Measurements from ENCODE around the gene PTPN9. TPM values are rescaled to one million over a fixed set of nuclear protein-coding genes. Genes with fewer than 3 reads are reported as not detected.
A peak's percentile ranks its signal among the peaks of the same experiment; 100 is the strongest.

Gene PTPN9
- total RNA-seq, 1 donor from 2014 or later = 12.6 TPM

DNA sequence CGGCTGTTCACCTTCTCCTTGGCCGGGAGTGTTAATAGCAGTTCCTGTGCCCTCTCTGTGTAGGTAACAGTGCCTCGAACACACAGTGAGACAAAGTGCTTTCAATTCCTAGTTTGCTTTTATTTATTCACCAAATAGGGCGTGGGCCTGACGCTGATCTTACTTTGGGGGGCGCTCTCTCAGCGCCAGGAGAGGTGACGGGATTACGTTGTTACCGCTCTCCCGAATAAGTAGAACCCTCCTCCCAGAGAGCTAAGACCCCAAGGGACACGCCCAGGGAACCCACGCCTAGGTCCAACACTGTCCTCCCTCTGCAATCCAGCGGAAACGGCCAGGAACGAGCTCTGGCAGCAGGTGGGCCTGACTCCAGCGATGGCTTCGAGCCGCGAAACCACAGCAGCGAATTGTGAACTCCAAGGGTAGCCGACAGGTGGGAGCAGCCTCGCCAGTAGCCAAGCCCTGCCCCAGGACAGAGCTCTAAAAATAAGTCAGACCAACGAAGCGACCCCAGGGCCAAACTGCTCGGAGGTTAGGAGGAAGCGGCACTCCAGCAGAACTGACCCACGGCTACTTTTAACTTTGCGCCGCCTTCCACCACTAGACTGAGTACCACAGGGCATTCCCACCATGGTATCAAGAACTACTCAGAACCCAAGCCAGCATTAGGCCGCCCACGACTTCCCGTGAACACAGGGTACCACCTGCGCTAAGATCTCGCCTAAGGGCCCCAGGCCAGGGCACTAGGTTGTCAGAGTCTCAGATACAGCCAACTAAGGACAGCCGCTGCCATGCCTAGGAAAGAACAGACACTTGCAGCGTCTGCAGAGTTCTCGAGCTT is 126.0 kb downstream of the PTPN9 start:
- no peaks in the 10 kb centered on the region for H3K27me3 ChIP-seq (ENCODE audit: control insufficient read depth, insufficient read depth, low read length)
- peak overlapping the region; percentile 47 for H3K4me3 ChIP-seq (ENCODE audit: low read depth, low read length)
- no peak for FAIRE-seq
- TF ChIP-seq, protein P1, sequence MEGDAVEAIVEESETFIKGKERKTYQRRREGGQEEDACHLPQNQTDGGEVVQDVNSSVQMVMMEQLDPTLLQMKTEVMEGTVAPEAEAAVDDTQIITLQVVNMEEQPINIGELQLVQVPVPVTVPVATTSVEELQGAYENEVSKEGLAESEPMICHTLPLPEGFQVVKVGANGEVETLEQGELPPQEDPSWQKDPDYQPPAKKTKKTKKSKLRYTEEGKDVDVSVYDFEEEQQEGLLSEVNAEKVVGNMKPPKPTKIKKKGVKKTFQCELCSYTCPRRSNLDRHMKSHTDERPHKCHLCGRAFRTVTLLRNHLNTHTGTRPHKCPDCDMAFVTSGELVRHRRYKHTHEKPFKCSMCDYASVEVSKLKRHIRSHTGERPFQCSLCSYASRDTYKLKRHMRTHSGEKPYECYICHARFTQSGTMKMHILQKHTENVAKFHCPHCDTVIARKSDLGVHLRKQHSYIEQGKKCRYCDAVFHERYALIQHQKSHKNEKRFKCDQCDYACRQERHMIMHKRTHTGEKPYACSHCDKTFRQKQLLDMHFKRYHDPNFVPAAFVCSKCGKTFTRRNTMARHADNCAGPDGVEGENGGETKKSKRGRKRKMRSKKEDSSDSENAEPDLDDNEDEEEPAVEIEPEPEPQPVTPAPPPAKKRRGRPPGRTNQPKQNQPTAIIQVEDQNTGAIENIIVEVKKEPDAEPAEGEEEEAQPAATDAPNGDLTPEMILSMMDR (IDR thresholded peaks at IDR 0.05; ENCODE audit: insufficient read depth, low read length, severe bottlenecking) = no peak
- H3K36me3 ChIP-seq (ENCODE audit: control insufficient read depth, insufficient read depth, low read length) = no peaks in the 10 kb centered on the region
- DNase-seq (ENCODE audit: low read depth) = peak; percentile 45

DNA sequence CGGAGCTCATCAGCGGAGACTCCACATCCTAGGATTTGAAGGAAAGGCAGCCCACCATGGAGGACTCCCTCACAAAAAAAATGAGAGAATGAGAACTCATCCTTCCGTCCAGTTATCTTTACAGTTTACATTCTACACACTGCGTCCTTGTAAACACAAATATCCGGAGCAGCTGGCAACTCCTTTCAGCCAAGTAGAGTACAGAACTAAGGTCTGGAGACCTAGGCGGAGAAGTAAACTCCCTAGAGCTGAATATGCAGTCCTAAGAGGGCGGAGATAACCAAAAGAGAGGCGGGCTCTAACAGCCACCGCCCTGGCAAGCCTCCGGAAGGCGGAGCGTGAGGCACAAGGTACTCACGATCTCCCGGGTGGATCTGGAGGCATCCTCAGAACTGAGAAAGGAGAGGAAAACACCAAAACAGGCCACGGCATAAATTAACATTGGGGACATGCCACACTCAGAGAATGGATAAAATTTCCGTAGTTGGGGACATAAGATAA is 126.7 kb downstream of the PTPN9 start:
- Histone ChIP-seq H3K4me3 (ENCODE audit: low read depth, low read length) (peak overlapping the region; percentile 47), H3K27me3 (ENCODE audit: control insufficient read depth, insufficient read depth, low read length) (no peaks in the 10 kb centered on the region), H3K36me3 (ENCODE audit: control insufficient read depth, insufficient read depth, low read length) (peaks cover 1% of the 10 kb centered on the region)
- TF ChIP-seq, protein P1 (IDR thresholded peaks at IDR 0.05; ENCODE audit: insufficient read depth, low read length, severe bottlenecking) = no peak
- FAIRE-seq (peak; percentile 83), DNase-seq (ENCODE audit: low read depth) (peak; percentile 80)

DNA sequence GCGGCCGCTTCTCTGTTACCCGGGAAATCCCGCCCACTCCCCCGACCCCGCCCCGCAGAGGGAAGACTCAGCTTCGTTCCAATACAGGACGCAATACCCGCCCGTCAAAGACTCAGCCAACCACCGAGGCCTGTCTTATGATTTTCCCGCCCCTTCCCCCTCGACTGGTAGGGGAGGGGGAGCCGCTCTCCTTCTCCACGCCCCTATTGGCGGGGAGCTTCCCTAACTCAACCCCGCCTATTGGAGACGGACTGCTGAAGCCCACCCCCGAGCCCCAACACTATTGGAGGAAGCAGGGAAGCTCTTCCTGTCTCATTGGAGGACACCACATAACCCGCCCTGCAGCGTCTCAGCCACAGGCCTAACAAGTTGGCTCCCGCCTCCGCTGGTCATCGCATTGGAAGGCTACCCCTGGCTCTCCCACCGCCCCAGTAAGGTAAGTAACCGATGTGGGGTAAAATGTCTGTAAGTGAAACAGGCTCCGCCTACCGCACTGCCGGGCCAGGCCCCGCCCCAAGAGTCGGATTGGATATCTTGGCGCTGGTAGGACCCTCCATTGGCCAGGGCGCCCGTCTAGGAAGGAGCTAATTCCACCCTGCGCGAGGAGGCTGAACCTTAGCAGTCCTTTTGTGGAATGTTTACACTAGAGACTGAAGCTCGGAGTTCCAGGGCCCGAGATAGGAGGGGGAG is 127.3 kb downstream of the PTPN9 start, which contains the start of gene SIN3A:
Gene SIN3A, minus strand, starts transcription at position 17 of the 690 bp plus-strand sequence. CDS start 21,315 bp downstream, outside the sequence.
- TF ChIP-seq, protein P1 (IDR thresholded peaks at IDR 0.05; ENCODE audit: insufficient read depth, low read length, severe bottlenecking) = no peak

DNA sequence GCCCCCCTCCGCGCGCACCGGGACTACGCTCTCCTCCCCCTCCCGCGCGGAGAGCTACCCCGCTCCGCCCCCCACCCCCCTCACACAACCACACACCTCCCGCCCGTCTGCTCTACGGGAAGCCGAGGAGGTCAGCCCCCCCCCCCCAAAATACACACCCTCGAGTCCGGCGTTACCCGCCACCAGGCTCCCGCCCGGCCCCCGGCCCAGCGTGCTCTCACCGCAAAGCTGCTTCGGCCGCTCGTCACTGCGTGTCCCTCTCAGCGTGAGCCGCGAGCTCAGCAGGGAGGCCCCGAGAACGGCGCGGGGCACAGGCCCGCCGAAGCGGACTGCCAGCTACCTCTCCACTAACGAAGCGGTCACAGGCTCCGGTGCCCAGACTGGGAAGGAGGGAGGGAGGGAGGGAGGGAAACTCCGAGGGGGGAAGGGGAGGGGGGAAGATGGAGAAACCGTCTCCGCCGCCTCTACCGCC is 127.9 kb downstream of the PTPN9 start:
- no peak for DNase-seq (ENCODE audit: low read depth)
- Histone ChIP-seq H3K36me3 (ENCODE audit: control insufficient read depth, insufficient read depth, low read length) (peaks cover 4% of the 10 kb centered on the region), H3K27me3 (ENCODE audit: control insufficient read depth, insufficient read depth, low read length) (no peaks in the 10 kb centered on the region), H3K4me3 (ENCODE audit: low read depth, low read length) (peak overlapping the region; percentile 93)
- FAIRE-seq = no peak
- TF ChIP-seq, protein P1 (IDR thresholded peaks at IDR 0.05; ENCODE audit: insufficient read depth, low read length, severe bottlenecking) = no peak

More for the DNA sequence above, 127.3 kb downstream of the PTPN9 start, which contains the start of gene SIN3A:
- DNase-seq (ENCODE audit: low read depth) = peak; percentile 99
- peaks cover 1% of the 10 kb centered on the region for H3K36me3 ChIP-seq (ENCODE audit: control insufficient read depth, insufficient read depth, low read length)
- H3K27me3 ChIP-seq (ENCODE audit: control insufficient read depth, insufficient read depth, low read length) = no peaks in the 10 kb centered on the region
- H3K4me3 ChIP-seq (ENCODE audit: low read depth, low read length) = peak within 1 kb of the TSS; percentile 93
- FAIRE-seq = no peak

DNA sequence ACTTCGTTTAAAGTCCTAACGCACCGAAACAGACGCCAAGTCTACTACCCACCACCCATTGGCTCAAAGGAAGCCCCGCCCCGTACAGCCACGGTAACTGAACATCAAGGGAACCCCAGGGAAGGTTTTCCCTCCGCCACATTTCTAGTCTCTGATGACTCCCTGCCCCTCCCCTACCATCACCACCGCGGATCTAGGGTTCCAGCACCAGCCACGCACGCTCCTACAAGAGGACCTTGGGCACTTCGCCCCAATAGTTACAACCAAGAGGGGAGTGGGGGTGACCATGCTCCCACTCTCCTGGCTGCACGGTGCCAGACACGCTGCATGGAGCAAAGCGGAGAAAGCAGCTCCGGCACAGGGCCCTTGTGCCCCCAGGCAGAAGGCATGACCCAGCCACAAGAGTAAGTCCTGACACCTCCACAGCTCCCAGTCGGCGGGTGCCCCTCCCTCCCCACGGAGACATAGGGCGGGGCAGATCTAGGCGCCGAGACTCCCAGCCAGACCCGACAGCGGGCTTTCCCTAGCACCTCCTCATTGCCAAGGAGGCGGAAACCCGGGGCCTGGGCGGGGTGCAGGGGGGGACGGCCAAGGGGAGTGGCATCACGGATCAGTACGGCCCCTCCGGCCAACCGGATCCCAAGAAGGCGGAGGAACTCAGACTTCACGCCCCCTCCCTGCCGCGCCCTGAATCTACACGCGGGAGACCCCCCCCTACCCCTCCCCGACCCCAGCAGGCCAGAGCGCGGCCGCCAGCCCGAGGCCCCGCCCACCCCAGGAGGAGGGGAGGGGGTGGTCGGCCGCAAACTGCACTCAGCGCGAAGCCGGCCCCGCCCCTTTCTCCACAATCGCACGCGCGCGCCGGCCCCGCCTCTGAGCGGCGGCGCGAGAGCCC is 128.6 kb downstream of the PTPN9 start:
- Histone ChIP-seq H3K27me3 (ENCODE audit: control insufficient read depth, insufficient read depth, low read length) (no peaks in the 10 kb centered on the region), H3K4me3 (ENCODE audit: low read depth, low read length) (peak overlapping the region; percentile 93), H3K36me3 (ENCODE audit: control insufficient read depth, insufficient read depth, low read length) (peaks cover 4% of the 10 kb centered on the region)
- FAIRE-seq (no peak), DNase-seq (ENCODE audit: low read depth) (peak; percentile 89)
- TF ChIP-seq, protein P1 (IDR thresholded peaks at IDR 0.05; ENCODE audit: insufficient read depth, low read length, severe bottlenecking) = no peak
